ENCODE data around the gene SGIP1. TPM values are rescaled to one million over a fixed set of nuclear protein-coding genes. Genes with fewer than 3 reads are reported as not detected.
"Not testable (repeated sequence)": the region's sequence is repeated elsewhere in the genome, so short reads cannot be mapped to it uniquely, and the experiment has no call there.

SGIP1 gene
- total and polyA plus RNA-seq, 2 donors = 1.4 to 8.4 TPM

DNA sequence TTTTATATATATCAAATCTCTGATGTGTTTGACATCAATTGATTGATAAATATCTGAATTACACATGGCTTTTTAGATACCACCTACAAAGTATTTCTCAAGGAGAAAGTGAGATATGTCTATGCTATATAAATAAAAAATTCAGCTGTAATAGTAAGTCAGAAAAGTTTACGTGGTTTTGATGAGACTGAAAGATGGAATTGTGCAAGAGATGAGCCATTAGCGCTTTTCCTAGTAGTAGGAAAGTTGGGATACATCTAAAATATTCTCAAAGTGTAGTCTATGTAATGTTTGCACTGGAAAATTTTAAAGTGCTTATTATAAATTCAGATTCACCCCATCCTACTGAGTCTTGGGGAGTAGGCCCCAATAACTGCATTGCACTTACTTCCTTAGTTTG lies 49.1 kb downstream of the SGIP1 start:
- H3K4me3 ChIP-seq (ENCODE audit: low read depth, low read length) = no peak overlapping the region
- WGBS = 49% methylated on average over 2 of the region's 2 CpGs
- no peaks in the 10 kb centered on the region for H3K4me1 ChIP-seq (ENCODE audit: insufficient read depth)
- no peaks in the 10 kb centered on the region for H3K36me3 ChIP-seq (ENCODE audit: insufficient read depth)
- no peak overlapping the region for H3K27ac ChIP-seq (ENCODE audit: low read depth)
- DNase-seq (ENCODE audit: extremely low spot score) = no peak

GRCh38 chr1:66585002-66585401 lies 51.0 kb downstream of the SGIP1 start:
- H3K4me3 ChIP-seq (ENCODE audit: low read depth, low read length) = no peak overlapping the region
- H3K36me3 ChIP-seq (ENCODE audit: insufficient read depth) = no peaks in the 10 kb centered on the region
- DNase-seq (ENCODE audit: extremely low spot score) = no peak
- H3K4me1 ChIP-seq (ENCODE audit: insufficient read depth) = no peaks in the 10 kb centered on the region
- H3K27ac ChIP-seq (ENCODE audit: low read depth) = no peak overlapping the region

DNA sequence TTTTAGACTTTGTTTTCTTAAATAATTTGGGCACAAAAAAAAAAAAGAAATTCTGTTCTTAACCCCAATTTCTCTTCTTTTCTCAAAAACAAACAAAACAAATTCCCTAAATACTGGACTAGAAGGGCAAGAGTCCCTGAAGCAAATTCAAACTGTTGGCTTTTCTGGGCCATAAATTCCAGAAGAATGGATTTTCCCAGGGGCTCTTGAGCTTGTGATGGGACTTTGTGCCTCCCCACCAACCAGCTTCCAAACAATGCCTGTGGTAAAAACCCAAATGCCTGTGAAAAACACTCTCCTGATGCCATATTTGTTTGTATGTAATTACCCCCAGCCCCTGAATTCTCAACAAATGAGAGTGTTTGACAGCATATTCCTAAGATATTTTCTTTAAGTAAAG lies 55.4 kb downstream of the SGIP1 start:
- no peak for DNase-seq (ENCODE audit: extremely low spot score)
- Histone ChIP-seq H3K4me1 (ENCODE audit: insufficient read depth) (no peaks in the 10 kb centered on the region), H3K27ac (ENCODE audit: low read depth) (no peak overlapping the region), H3K36me3 (ENCODE audit: insufficient read depth) (no peaks in the 10 kb centered on the region), H3K4me3 (ENCODE audit: low read depth, low read length) (no peak overlapping the region)

DNA sequence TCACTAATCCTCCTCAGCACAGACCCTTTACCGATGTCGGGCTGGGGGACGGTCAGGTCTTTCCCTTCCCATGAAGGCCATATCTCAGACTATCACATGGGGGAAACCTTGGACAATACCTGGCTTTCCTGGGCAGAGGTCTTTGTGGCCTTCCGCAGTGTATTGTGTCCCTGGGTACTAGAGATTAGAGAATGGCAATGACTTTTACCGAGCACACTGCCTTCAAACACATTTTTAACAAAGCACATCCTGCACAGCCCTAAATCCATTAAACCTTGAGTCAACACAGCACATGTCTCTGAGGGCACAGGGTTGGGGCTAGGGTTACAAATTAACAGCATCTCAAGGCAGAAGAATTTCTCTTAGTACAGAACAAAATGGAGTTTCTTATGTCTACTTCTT lies 58.2 kb downstream of the SGIP1 start:
- not testable (repeated sequence) for H3K4me1 ChIP-seq (ENCODE audit: insufficient read depth); DNase-seq (ENCODE audit: extremely low spot score); H3K4me3 ChIP-seq (ENCODE audit: low read depth, low read length); H3K27ac ChIP-seq (ENCODE audit: low read depth); H3K36me3 ChIP-seq (ENCODE audit: insufficient read depth)
- 62% methylated on average over 5 of the region's 5 CpGs for WGBS

- DNase-seq (ENCODE audit: extremely low spot score) = no peak
- H3K4me3 ChIP-seq (ENCODE audit: low read depth, low read length) = no peak overlapping the region
- WGBS = 93% methylated on average over 2 of the region's 2 CpGs
- no peak overlapping the region for H3K27ac ChIP-seq (ENCODE audit: low read depth)
- no peaks in the 10 kb centered on the region for H3K36me3 ChIP-seq (ENCODE audit: insufficient read depth)
- H3K4me1 ChIP-seq (ENCODE audit: insufficient read depth) = no peaks in the 10 kb centered on the region
Measured at GRCh38 chr1:66596191-66596590, 62.2 kb downstream of the SGIP1 start.

GRCh38 chr1:66597500-66597899 lies 63.5 kb downstream of the SGIP1 start:
- 69% methylated on average over 4 of the region's 4 CpGs for WGBS
- H3K4me1 ChIP-seq (ENCODE audit: insufficient read depth) = no peaks in the 10 kb centered on the region
- no peak for DNase-seq (ENCODE audit: extremely low spot score)
- H3K36me3 ChIP-seq (ENCODE audit: insufficient read depth) = no peaks in the 10 kb centered on the region
- H3K27ac ChIP-seq (ENCODE audit: low read depth) = no peak overlapping the region
- no peak overlapping the region for H3K4me3 ChIP-seq (ENCODE audit: low read depth, low read length)

- Histone ChIP-seq H3K4me1 (ENCODE audit: insufficient read depth) (no peaks in the 10 kb centered on the region), H3K4me3 (ENCODE audit: low read depth, low read length) (no peak overlapping the region), H3K36me3 (ENCODE audit: insufficient read depth) (no peaks in the 10 kb centered on the region), H3K27ac (ENCODE audit: low read depth) (no peak overlapping the region)
- DNase-seq (ENCODE audit: extremely low spot score) = no peak
- WGBS = 73% methylated on average over 6 of the region's 6 CpGs
Measured at GRCh38 chr1:66598670-66599069, 64.7 kb downstream of the SGIP1 start.

DNA sequence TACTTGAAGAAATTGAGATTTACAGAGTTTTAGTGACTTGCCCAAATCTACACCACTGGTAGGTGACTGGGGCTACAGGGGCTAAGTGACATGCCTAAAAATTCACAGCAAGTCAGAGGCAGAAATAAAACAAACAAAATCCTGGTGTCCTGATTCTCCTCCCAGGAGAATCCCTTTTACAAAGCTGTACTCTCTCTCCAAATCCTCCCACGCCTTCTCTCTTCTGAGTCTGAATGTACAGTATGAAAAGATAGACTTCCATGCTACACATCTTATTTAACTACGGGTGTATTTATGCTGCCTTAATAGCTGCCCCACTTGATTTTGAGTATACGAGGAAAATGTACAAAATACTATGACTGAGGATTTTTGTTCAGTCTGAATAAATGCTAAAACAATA lies 65.4 kb downstream of the SGIP1 start:
- WGBS = 84% methylated on average over 3 of the region's 3 CpGs

DNA sequence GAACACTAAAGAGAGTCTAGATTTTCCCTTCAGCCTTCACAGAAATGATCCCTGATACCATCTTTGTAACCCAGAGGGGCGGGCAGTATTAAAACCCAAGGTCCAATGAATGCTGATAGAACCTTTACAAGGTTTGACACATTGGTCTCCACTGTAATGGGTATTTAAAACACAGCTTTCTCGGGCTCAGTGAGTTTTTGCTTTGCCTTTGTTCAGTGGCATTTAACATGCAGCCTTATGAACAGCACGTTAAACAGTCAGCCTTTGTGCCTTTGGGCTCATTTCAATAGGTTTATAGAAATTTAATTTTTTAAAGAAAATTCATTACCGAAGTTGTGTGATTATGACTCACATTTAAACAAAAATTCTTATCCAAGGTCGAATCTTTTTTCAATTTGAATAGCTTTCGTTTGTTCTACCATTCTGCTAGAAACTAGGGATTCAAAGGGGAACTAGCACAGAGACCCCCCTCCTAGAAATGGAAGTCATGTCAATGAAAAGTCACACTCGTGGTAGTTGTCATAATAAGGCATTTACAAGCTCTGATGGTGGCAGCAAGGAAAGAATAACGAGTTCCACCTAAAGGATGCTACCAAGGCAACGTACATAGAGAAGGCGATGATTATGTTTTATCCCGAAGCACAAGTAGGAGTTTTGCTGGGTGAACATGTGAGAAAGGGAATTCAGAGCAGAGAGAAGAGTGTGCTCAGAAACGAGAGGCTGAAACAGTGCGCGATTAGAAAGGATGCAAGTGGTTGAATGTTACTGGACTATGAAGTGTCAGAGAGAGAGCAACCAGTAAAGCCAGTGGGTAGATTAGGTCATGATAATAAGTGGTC lies 66.2 kb downstream of the SGIP1 start:
- Histone ChIP-seq H3K36me3 (ENCODE audit: insufficient read depth) (no peaks in the 10 kb centered on the region), H3K4me1 (ENCODE audit: insufficient read depth) (no peaks in the 10 kb centered on the region), H3K27ac (ENCODE audit: low read depth) (no peak overlapping the region), H3K4me3 (ENCODE audit: low read depth, low read length) (no peak overlapping the region)
- 82% methylated on average over 14 of the region's 14 CpGs for WGBS
- no peak for DNase-seq (ENCODE audit: extremely low spot score)

More for the DNA sequence above, 65.4 kb downstream of the SGIP1 start:
- no peak for DNase-seq (ENCODE audit: extremely low spot score)
- H3K4me3 ChIP-seq (ENCODE audit: low read depth, low read length) = no peak overlapping the region
- no peaks in the 10 kb centered on the region for H3K4me1 ChIP-seq (ENCODE audit: insufficient read depth)
- H3K36me3 ChIP-seq (ENCODE audit: insufficient read depth) = no peaks in the 10 kb centered on the region
- no peak overlapping the region for H3K27ac ChIP-seq (ENCODE audit: low read depth)

GRCh38 chr1:66605419-66605997 lies 71.6 kb downstream of the SGIP1 start:
- WGBS = 88% methylated on average over 10 of the region's 10 CpGs
- no peak overlapping the region for H3K4me3 ChIP-seq (ENCODE audit: low read depth, low read length)
- DNase-seq (ENCODE audit: extremely low spot score) = no peak
- no peaks in the 10 kb centered on the region for H3K36me3 ChIP-seq (ENCODE audit: insufficient read depth)
- no peak overlapping the region for H3K27ac ChIP-seq (ENCODE audit: low read depth)
- no peaks in the 10 kb centered on the region for H3K4me1 ChIP-seq (ENCODE audit: insufficient read depth)

DNA sequence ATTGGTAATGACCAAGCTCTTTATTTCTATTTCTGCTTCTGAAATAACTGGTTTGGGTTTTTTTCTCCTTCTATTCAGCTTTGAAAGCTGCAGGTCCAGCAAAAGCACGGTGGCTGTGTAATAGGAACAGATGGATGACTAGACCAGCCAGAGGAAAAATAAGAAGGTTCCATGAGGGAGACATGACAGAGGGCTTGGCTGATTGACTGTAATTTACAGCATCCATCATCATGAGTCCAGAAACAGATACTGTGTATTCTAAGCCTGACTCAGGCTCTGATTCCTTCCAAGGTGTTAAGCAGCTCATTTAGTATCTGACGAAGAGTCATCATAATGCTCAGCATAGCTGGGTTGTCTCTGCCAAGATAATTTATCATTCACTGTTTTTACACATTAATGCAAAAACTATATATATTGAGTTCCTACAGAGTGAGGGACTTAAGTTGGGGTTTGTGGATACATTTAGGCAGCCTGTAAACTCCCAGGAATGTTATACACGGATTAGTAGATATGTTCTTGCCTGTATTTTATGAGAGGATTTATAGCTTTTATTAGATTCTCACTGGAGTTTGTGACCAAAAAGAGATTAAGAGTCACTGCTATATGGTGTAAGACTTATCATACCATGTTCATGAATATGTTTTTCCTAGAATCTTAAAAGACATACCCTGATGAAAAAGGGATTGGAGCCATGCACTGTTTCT lies 72.6 kb downstream of the SGIP1 start:
- H3K4me3 ChIP-seq (ENCODE audit: low read depth, low read length) = no peak overlapping the region
- 43% methylated on average over 3 of the region's 3 CpGs for WGBS
- no peak overlapping the region for H3K27ac ChIP-seq (ENCODE audit: low read depth)
- no peaks in the 10 kb centered on the region for H3K4me1 ChIP-seq (ENCODE audit: insufficient read depth)
- DNase-seq (ENCODE audit: extremely low spot score) = no peak
- H3K36me3 ChIP-seq (ENCODE audit: insufficient read depth) = no peaks in the 10 kb centered on the region

- no peak overlapping the region for H3K4me3 ChIP-seq (ENCODE audit: low read depth, low read length)
- no peak overlapping the region for H3K27ac ChIP-seq (ENCODE audit: low read depth)
- no peak for DNase-seq (ENCODE audit: extremely low spot score)
- WGBS = 86% methylated on average over 2 of the region's 2 CpGs
- H3K4me1 ChIP-seq (ENCODE audit: insufficient read depth) = no peaks in the 10 kb centered on the region
- H3K36me3 ChIP-seq (ENCODE audit: insufficient read depth) = no peaks in the 10 kb centered on the region
Measured at GRCh38 chr1:66607458-66607857, 73.5 kb downstream of the SGIP1 start.

- 88% methylated on average over 4 of the region's 4 CpGs for WGBS
- H3K36me3 ChIP-seq (ENCODE audit: insufficient read depth) = no peaks in the 10 kb centered on the region
- no peak for DNase-seq (ENCODE audit: extremely low spot score)
- H3K4me3 ChIP-seq (ENCODE audit: low read depth, low read length) = no peak overlapping the region
- no peaks in the 10 kb centered on the region for H3K4me1 ChIP-seq (ENCODE audit: insufficient read depth)
- no peak overlapping the region for H3K27ac ChIP-seq (ENCODE audit: low read depth)
Measured at GRCh38 chr1:66613187-66613586, 79.2 kb downstream of the SGIP1 start.

Measured in urinary bladder (tissue), 4 donors.